Neural cell (in vitro differentiated cells): ENCODE data around the gene FGGY.

Experiments
- POLR2AphosphoS5 ChIP-seq: IDR thresholded peaks from 2 replicates; pipeline ENCODE4 v1.6.1; 2012
- TF ChIP-seq, protein P1 (sequence below): fragments of 450-650 bp; IDR thresholded peaks from 2 replicates; pipeline ENCODE4 v1.5.1; 2014; ENCODE audit warnings: antibody characterized with exemption, mild to moderate bottlenecking, moderate library complexity; ENCODE audit not compliant: poor library complexity, severe bottlenecking

DNA sequence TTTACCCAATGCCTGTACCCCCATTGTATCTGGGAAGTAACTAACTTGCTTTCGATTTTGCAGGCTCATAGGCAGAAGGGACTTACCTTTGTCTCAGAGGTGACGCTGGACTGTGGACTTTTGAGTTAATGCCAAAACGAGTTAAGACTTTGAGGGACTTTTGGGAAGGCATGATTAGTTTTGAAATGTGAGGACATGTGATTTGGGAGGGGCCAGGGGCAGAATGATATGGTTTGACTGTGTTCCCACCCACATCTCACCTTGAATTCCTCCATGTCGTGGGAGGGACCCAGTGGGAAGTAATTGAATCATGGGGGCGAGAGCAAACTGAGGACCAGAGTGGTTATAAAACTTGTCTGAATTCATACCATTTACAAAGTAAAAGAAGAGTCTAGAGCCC, 440.7 kb downstream of the FGGY start:
- TF ChIP-seq, protein P1, sequence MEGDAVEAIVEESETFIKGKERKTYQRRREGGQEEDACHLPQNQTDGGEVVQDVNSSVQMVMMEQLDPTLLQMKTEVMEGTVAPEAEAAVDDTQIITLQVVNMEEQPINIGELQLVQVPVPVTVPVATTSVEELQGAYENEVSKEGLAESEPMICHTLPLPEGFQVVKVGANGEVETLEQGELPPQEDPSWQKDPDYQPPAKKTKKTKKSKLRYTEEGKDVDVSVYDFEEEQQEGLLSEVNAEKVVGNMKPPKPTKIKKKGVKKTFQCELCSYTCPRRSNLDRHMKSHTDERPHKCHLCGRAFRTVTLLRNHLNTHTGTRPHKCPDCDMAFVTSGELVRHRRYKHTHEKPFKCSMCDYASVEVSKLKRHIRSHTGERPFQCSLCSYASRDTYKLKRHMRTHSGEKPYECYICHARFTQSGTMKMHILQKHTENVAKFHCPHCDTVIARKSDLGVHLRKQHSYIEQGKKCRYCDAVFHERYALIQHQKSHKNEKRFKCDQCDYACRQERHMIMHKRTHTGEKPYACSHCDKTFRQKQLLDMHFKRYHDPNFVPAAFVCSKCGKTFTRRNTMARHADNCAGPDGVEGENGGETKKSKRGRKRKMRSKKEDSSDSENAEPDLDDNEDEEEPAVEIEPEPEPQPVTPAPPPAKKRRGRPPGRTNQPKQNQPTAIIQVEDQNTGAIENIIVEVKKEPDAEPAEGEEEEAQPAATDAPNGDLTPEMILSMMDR = no peak
- TF ChIP-seq POLR2AphosphoS5 = no peak
